ENCODE data around the gene GALNT15. TPM values are rescaled to one million over a fixed set of nuclear protein-coding genes. Genes with fewer than 3 reads are reported as not detected.

Gene GALNT15
- total and polyA plus RNA-seq, 2 of the 4 experiments (the other 2 are of a cell fraction) = 12.8 to 19.7 TPM

DNA sequence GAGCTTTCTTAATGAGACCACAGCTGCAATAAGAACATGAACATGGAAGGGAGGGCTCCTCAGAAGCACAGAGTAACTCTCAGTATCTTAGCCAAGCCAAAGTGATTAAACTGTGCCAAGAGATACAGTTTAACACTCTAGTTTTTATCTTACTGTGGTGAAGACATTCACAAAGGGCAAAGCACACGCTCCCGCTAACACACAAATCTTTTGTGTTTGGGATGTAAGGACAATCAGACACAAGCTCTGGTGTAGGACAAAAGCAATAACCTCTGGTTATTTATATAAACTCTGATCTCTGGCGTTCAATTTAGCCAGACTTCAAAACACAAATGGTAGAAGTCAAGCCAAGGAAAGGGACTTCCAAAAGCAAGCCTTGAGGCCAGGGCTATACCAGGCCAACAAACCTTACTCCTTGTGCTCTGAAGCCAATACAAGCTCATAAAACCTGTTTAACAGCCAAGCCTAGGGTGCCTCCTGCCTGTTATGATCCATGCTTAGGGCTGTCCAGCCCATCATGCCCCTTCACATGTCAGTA, 62.4 kb downstream of the GALNT15 start:
- no peaks in the 10 kb centered on the region for H3K79me1 ChIP-seq (ENCODE audit: low read depth in 1 of 2, low read length in 2 of 2)
- intact Hi-C loops (cut with micrococcal nuclease) = no loop called here
- ChIA-PET POLR2A (ENCODE audit: unreplicated experiment) (no interaction called here), CTCF (no interaction called here)
- WGBS, 2 experiments (ENCODE audit: extremely low coverage in 2 of 2, insufficient read length in 1 of 2) = no CpG with 5 or more reads among the region's 3 CpGs
- ATAC-seq (ENCODE audit: low read depth) (no peak), DNase-seq (no peak)
- H2BK15ac ChIP-seq (ENCODE audit: low read depth, low read length) = no peak overlapping the region
- no peak overlapping the region for H2BK20ac ChIP-seq (ENCODE audit: low read depth, low read length)
- no peak overlapping the region for H3K14ac ChIP-seq (replicated peaks; ENCODE audit: low read depth, low read length)
- TF ChIP-seq, protein P1, sequence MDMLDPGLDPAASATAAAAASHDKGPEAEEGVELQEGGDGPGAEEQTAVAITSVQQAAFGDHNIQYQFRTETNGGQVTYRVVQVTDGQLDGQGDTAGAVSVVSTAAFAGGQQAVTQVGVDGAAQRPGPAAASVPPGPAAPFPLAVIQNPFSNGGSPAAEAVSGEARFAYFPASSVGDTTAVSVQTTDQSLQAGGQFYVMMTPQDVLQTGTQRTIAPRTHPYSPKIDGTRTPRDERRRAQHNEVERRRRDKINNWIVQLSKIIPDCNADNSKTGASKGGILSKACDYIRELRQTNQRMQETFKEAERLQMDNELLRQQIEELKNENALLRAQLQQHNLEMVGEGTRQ (IDR thresholded peaks at IDR 0.05; ENCODE audit: low read depth, low read length) = no peak
- TF ChIP-seq NFE2L2 (IDR thresholded peaks at IDR 0.05; ENCODE audit: low read depth, low read length) (no peak), RCOR1 (IDR thresholded peaks at IDR 0.05; ENCODE audit: insufficient replicate concordance, low read length) (no peak), FOS (IDR thresholded peaks at IDR 0.05; ENCODE audit: low read depth, low read length) (no peak), CHD1 (IDR thresholded peaks at IDR 0.05; ENCODE audit: low read depth, low read length) (no peak)
- TF ChIP-seq, protein P2, sequence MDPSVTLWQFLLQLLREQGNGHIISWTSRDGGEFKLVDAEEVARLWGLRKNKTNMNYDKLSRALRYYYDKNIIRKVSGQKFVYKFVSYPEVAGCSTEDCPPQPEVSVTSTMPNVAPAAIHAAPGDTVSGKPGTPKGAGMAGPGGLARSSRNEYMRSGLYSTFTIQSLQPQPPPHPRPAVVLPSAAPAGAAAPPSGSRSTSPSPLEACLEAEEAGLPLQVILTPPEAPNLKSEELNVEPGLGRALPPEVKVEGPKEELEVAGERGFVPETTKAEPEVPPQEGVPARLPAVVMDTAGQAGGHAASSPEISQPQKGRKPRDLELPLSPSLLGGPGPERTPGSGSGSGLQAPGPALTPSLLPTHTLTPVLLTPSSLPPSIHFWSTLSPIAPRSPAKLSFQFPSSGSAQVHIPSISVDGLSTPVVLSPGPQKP (IDR thresholded peaks at IDR 0.05; ENCODE audit: borderline replicate concordance, low read depth, low read length) = no peak
- TF ChIP-seq, protein P3, sequence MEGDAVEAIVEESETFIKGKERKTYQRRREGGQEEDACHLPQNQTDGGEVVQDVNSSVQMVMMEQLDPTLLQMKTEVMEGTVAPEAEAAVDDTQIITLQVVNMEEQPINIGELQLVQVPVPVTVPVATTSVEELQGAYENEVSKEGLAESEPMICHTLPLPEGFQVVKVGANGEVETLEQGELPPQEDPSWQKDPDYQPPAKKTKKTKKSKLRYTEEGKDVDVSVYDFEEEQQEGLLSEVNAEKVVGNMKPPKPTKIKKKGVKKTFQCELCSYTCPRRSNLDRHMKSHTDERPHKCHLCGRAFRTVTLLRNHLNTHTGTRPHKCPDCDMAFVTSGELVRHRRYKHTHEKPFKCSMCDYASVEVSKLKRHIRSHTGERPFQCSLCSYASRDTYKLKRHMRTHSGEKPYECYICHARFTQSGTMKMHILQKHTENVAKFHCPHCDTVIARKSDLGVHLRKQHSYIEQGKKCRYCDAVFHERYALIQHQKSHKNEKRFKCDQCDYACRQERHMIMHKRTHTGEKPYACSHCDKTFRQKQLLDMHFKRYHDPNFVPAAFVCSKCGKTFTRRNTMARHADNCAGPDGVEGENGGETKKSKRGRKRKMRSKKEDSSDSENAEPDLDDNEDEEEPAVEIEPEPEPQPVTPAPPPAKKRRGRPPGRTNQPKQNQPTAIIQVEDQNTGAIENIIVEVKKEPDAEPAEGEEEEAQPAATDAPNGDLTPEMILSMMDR (conservative IDR thresholded peaks at IDR 0.05; ENCODE audit: low read depth, low read length) = no peak
- no peak overlapping the region for H3K23ac ChIP-seq (ENCODE audit: low read depth, low read length)
- in situ Hi-C loops (cut with MboI; ENCODE audit: low sequenced_read_pairs) = loop anchor here (25.0 kb wide), 1 partner anchor 600 kb away; no protein-coding TSS in a partner anchor
- peaks cover 8% of the 10 kb centered on the region; the same call in 1 of the 2 replicates for H3K9me1 ChIP-seq (ENCODE audit: insufficient read depth, low read length)
- H3K9ac ChIP-seq (ENCODE audit: low read depth, low read length) = no peak overlapping the region
- H4K5ac ChIP-seq (ENCODE audit: low read depth, low read length) = no peak overlapping the region
- no peaks in the 10 kb centered on the region for H4K20me1 ChIP-seq (ENCODE audit: insufficient read depth, low read length)
- no peak overlapping the region for H3K4ac ChIP-seq (ENCODE audit: low read depth, low read length)
- BruUV-seq (replicated peaks) = no TSS peak
- H3K56ac ChIP-seq (ENCODE audit: extremely low read depth, insufficient read depth, low read length) = no peak overlapping the region
- H3K4me2 ChIP-seq (ENCODE audit: low read depth, low read length) = no peak overlapping the region
- no peaks in the 10 kb centered on the region for H3K27me3 ChIP-seq (ENCODE audit: control insufficient read depth, insufficient read depth, low read length)
- no peak overlapping the region for H3K27ac ChIP-seq (ENCODE audit: insufficient read depth, low read length)
- no peak overlapping the region for H2AFZ ChIP-seq (replicated peaks; ENCODE audit: low read length, poor library complexity)
- no peak overlapping the region for H4K8ac ChIP-seq (ENCODE audit: low read depth in 2 of 2, low read length in 2 of 2)
- no peak overlapping the region for H3K18ac ChIP-seq (ENCODE audit: low read depth, low read length)
- no peaks in the 10 kb centered on the region for H3K9me3 ChIP-seq (ENCODE audit: control insufficient read depth, insufficient read depth, low read length)
- H2AK5ac ChIP-seq (ENCODE audit: low read depth, low read length) = no peak overlapping the region
- peaks cover 6% of the 10 kb centered on the region for H3K4me1 ChIP-seq (ENCODE audit: control insufficient read depth, insufficient read depth, low read length)
- H2BK120ac ChIP-seq (ENCODE audit: low read depth, low read length) = no peak overlapping the region
- no peak overlapping the region for H2AK9ac ChIP-seq (replicated peaks; ENCODE audit: low read depth, low read length, poor library complexity)
- no peak overlapping the region for H2BK5ac ChIP-seq (ENCODE audit: low read depth, low read length, poor library complexity, severe bottlenecking)
- no peaks in the 10 kb centered on the region for H3K36me3 ChIP-seq (ENCODE audit: control insufficient read depth, insufficient read depth, low read length)
- no peak overlapping the region for H4K91ac ChIP-seq (ENCODE audit: insufficient read depth, low read depth, low read length)
- dilution Hi-C loops (cut with HindIII; ENCODE audit: low sequenced_read_pairs, unreplicated experiment) = no loop called here
- H3K4me3 ChIP-seq (ENCODE audit: insufficient read depth, low read depth, low read length) = no peak overlapping the region
